Ishikawa (cell line): Measurements from ENCODE around the gene CEACAM6.

Experiments used
- EGR1 ChIP-seq: IDR thresholded peaks from 2 replicates; pipeline ENCODE4 v1.6.1; 2012
- MAX ChIP-seq: IDR thresholded peaks from 2 replicates; pipeline ENCODE4 v1.6.1; 2012
- REST ChIP-seq: IDR thresholded peaks from 2 replicates; pipeline ENCODE4 v1.6.1; 2012; ENCODE audit warnings: low read depth, mild to moderate bottlenecking

GRCh38 chr19:41793414-41793727, 38.0 kb downstream of the CEACAM6 start:
- TF ChIP-seq MAX (no peak), REST (no peak), EGR1 (no peak)
